ENCODE results near the gene PBX1. TPM values are rescaled to one million over a fixed set of nuclear protein-coding genes. Genes with fewer than 3 reads are reported as not detected.
A peak's percentile ranks its signal among the peaks of the same experiment; 100 is the strongest.

The PBX1 gene
- 10 to 100 TPM; 14.4 to 34.6 (median 22.0) TPM for total RNA-seq

- H3K36me3 ChIP-seq, result no peaks in the 10 kb centered on the region
- DNase-seq (ENCODE audit: low spot score in 2 of 2), result peak; percentile 98
- H3K9me3 ChIP-seq, result no peaks in the 10 kb centered on the region
- TF ChIP-seq CTCF (IDR thresholded peaks at IDR 0.05) (no peak), POLR2AphosphoS5 (IDR thresholded peaks at IDR 0.05) (peak in 2 of 3 donors; percentile 20 to 21)
- peak within 1 kb of the TSS; percentile 75 for H3K27ac ChIP-seq
- H3K4me3 ChIP-seq, result peak within 1 kb of the TSS; percentile 72
- H3K27me3 ChIP-seq, result no peaks in the 10 kb centered on the region
- H3K4me1 ChIP-seq, result peaks cover 23% of the 10 kb centered on the region
- under 1% methylated on average over 24 of the region's 28 CpGs for WGBS
Measured at GRCh38 chr1:164558461-164559341, at the start of gene PBX1. PBX1 (plus strand) TSS chr1:164559184.

- no peak for DNase-seq (ENCODE audit: low spot score in 2 of 2)
- TF ChIP-seq POLR2AphosphoS5 (IDR thresholded peaks at IDR 0.05) (no peak), EP300 (IDR thresholded peaks at IDR 0.05) (no peak), POLR2A (IDR thresholded peaks at IDR 0.05) (no peak), CTCF (IDR thresholded peaks at IDR 0.05) (no peak)
- Histone ChIP-seq H3K9me3 (no peaks in the 10 kb centered on the region), H3K27ac (no peak overlapping the region), H3K36me3 (no peaks in the 10 kb centered on the region), H3K27me3 (no peaks in the 10 kb centered on the region), H3K4me3 (no peak overlapping the region), H3K4me1 (no peaks in the 10 kb centered on the region)
- 95% methylated on average over 1 of the region's 1 CpG for WGBS
Measured at GRCh38 chr1:164510435-164510834, 48.5 kb upstream of the PBX1 start.

GRCh38 chr1:164511001-164511705, 47.8 kb upstream of the PBX1 start:
- TF ChIP-seq POLR2A (IDR thresholded peaks at IDR 0.05) (no peak), CTCF (IDR thresholded peaks at IDR 0.05) (no peak), EP300 (IDR thresholded peaks at IDR 0.05) (no peak), POLR2AphosphoS5 (IDR thresholded peaks at IDR 0.05) (no peak)
- no peaks in the 10 kb centered on the region for H3K36me3 ChIP-seq
- 84% methylated on average over 5 of the region's 5 CpGs for whole genome bisulfite sequencing
- no peak overlapping the region for H3K4me3 ChIP-seq
- H3K27ac ChIP-seq, result no peak overlapping the region
- peaks cover 7% of the 10 kb centered on the region for H3K4me1 ChIP-seq
- H3K27me3 ChIP-seq, result no peaks in the 10 kb centered on the region
- no peak for DNase-seq (ENCODE audit: low spot score in 2 of 2)
- H3K9me3 ChIP-seq, result no peaks in the 10 kb centered on the region

- peaks cover 8% of the 10 kb centered on the region for H3K4me1 ChIP-seq
- no peaks in the 10 kb centered on the region for H3K36me3 ChIP-seq
- no peaks in the 10 kb centered on the region for H3K27me3 ChIP-seq
- H3K27ac ChIP-seq, result no peak overlapping the region
- H3K9me3 ChIP-seq, result no peaks in the 10 kb centered on the region
- no peak overlapping the region for H3K4me3 ChIP-seq
- 80% methylated on average over 2 of the region's 2 CpGs for WGBS
- DNase-seq (ENCODE audit: low spot score in 2 of 2), result no peak
- TF ChIP-seq EP300 (IDR thresholded peaks at IDR 0.05) (no peak), POLR2AphosphoS5 (IDR thresholded peaks at IDR 0.05) (no peak), CTCF (IDR thresholded peaks at IDR 0.05) (no peak), POLR2A (IDR thresholded peaks at IDR 0.05) (no peak)
Measured at GRCh38 chr1:164515231-164515630, 43.8 kb upstream of the PBX1 start.

GRCh38 chr1:164515711-164516331, 43.2 kb upstream of the PBX1 start:
- TF ChIP-seq EP300 (IDR thresholded peaks at IDR 0.05), result no peak
- TF ChIP-seq POLR2AphosphoS5 (IDR thresholded peaks at IDR 0.05), result no peak
- TF ChIP-seq CTCF (IDR thresholded peaks at IDR 0.05), result no peak
- no peak for TF ChIP-seq POLR2A (IDR thresholded peaks at IDR 0.05)
- Histone ChIP-seq H3K4me1 (peaks cover 8% of the 10 kb centered on the region), H3K4me3 (no peak overlapping the region), H3K27me3 (no peaks in the 10 kb centered on the region), H3K36me3 (no peaks in the 10 kb centered on the region), H3K9me3 (no peaks in the 10 kb centered on the region), H3K27ac (no peak overlapping the region)
- WGBS, result 59% methylated on average over 5 of the region's 8 CpGs
- DNase-seq (ENCODE audit: low spot score in 2 of 2), result no peak
